ENCODE measurements around the gene AMACR.
"Not testable (repeated sequence)": the region's sequence is repeated elsewhere in the genome, so short reads cannot be mapped to it uniquely, and the experiment has no call there.

Gene AMACR

GRCh38 chr5:34037726-34038125 lies 29.9 kb upstream of the AMACR start:
- DNase-seq (ENCODE audit: low read depth in 1 of 2, low spot score in 1 of 2): no peak

GRCh38 chr5:34035756-34036155 lies 27.9 kb upstream of the AMACR start:
- DNase-seq (ENCODE audit: low read depth in 1 of 2, low spot score in 1 of 2): no peak

GRCh38 chr5:34034534-34035327 lies 26.9 kb upstream of the AMACR start:
- no peak for DNase-seq (ENCODE audit: low read depth in 1 of 2, low spot score in 1 of 2)

- no peak for DNase-seq (ENCODE audit: low read depth in 1 of 2, low spot score in 1 of 2)
These were observed 24.1 kb upstream of the AMACR start for GRCh38 chr5:34031966-34032365.

GRCh38 chr5:34031117-34031516 lies 23.3 kb upstream of the AMACR start:
- no peak for DNase-seq (ENCODE audit: low read depth in 1 of 2, low spot score in 1 of 2)

GRCh38 chr5:34030585-34030984 lies 22.7 kb upstream of the AMACR start:
- not testable (repeated sequence) for DNase-seq (ENCODE audit: low read depth in 1 of 2, low spot score in 1 of 2)

GRCh38 chr5:34030048-34030447 lies 22.2 kb upstream of the AMACR start:
- no peak for DNase-seq (ENCODE audit: low read depth in 1 of 2, low spot score in 1 of 2)

- DNase-seq (ENCODE audit: low read depth in 1 of 2, low spot score in 1 of 2): no peak
These were observed 20.5 kb upstream of the AMACR start for GRCh38 chr5:34028349-34028748.

- DNase-seq (ENCODE audit: low read depth in 1 of 2, low spot score in 1 of 2): no peak
These were observed 18.4 kb upstream of the AMACR start for GRCh38 chr5:34026089-34026761.

GRCh38 chr5:34022121-34022705 lies 14.4 kb upstream of the AMACR start:
- DNase-seq (ENCODE audit: low read depth in 1 of 2, low spot score in 1 of 2): no peak

- no peak for DNase-seq (ENCODE audit: low read depth in 1 of 2, low spot score in 1 of 2)
These were observed 13.5 kb upstream of the AMACR start for GRCh38 chr5:34021334-34021733.

- DNase-seq (ENCODE audit: low read depth in 1 of 2, low spot score in 1 of 2): no peak
These were observed 12.9 kb upstream of the AMACR start for GRCh38 chr5:34020726-34021125.

- DNase-seq (ENCODE audit: low read depth in 1 of 2, low spot score in 1 of 2): no peak
These were observed 9.4 kb upstream of the AMACR start for GRCh38 chr5:34017254-34017653.

GRCh38 chr5:34016750-34017149 lies 8.9 kb upstream of the AMACR start:
- DNase-seq (ENCODE audit: low read depth in 1 of 2, low spot score in 1 of 2): no peak

GRCh38 chr5:34016222-34016621 lies 8.4 kb upstream of the AMACR start:
- no peak for DNase-seq (ENCODE audit: low read depth in 1 of 2, low spot score in 1 of 2)

- DNase-seq (ENCODE audit: low read depth in 1 of 2, low spot score in 1 of 2): no peak
These were observed 7.4 kb upstream of the AMACR start for GRCh38 chr5:34015120-34015822.

GRCh38 chr5:34014626-34015025 lies 6.8 kb upstream of the AMACR start:
- no peak for DNase-seq (ENCODE audit: low read depth in 1 of 2, low spot score in 1 of 2)

GRCh38 chr5:34013547-34013946 lies 5.7 kb upstream of the AMACR start:
- no peak for DNase-seq (ENCODE audit: low read depth in 1 of 2, low spot score in 1 of 2)

GRCh38 chr5:34012791-34013190 lies 4.9 kb upstream of the AMACR start:
- no peak for DNase-seq (ENCODE audit: low read depth in 1 of 2, low spot score in 1 of 2)

GRCh38 chr5:34011536-34011935 lies 3.7 kb upstream of the AMACR start:
- no peak for DNase-seq (ENCODE audit: low read depth in 1 of 2, low spot score in 1 of 2)

GRCh38 chr5:34010146-34010545 lies 2.3 kb upstream of the AMACR start:
- not testable (repeated sequence) for DNase-seq (ENCODE audit: low read depth in 1 of 2, low spot score in 1 of 2)

GRCh38 chr5:34009610-34010009 lies 1.8 kb upstream of the AMACR start:
- no peak for DNase-seq (ENCODE audit: low read depth in 1 of 2, low spot score in 1 of 2)

Data from stimulated activated CD4-positive, alpha-beta T cell treated with anti-CD3 and anti-CD28 coated beads, Interleukin-15, amount 100 ng/mL, for 1 hour (primary cell).